Measurements from ENCODE around the gene PHLPP1. TPM values are rescaled to one million over a fixed set of nuclear protein-coding genes. Genes with fewer than 3 reads are reported as not detected.

PHLPP1 gene
- total and polyA plus RNA-seq, 2 of the 4 experiments (the other 2 are of a cell fraction), result 3.3 to 3.6 TPM

- Histone ChIP-seq H2AFZ (replicated peaks; ENCODE audit: low read length, poor library complexity) (no peak overlapping the region), H2AK5ac (ENCODE audit: low read depth, low read length) (no peak overlapping the region), H3K14ac (replicated peaks; ENCODE audit: low read depth, low read length) (no peak overlapping the region), H4K91ac (ENCODE audit: insufficient read depth, low read depth, low read length) (no peak overlapping the region), H3K4ac (ENCODE audit: low read depth, low read length) (no peak overlapping the region), H2BK120ac (ENCODE audit: low read depth, low read length) (no peak overlapping the region), H2BK15ac (ENCODE audit: low read depth, low read length) (no peak overlapping the region), H3K18ac (ENCODE audit: low read depth, low read length) (no peak overlapping the region), H3K27ac (ENCODE audit: insufficient read depth, low read length) (no peak overlapping the region), H3K56ac (ENCODE audit: extremely low read depth, insufficient read depth, low read length) (no peak overlapping the region), H3K36me3 (ENCODE audit: control insufficient read depth, insufficient read depth, low read length) (no peaks in the 10 kb centered on the region), H3K9me3 (ENCODE audit: control insufficient read depth, insufficient read depth, low read length) (no peaks in the 10 kb centered on the region; the same call in 1 of the 2 replicates), H3K79me1 (ENCODE audit: low read depth in 1 of 2, low read length in 2 of 2) (peaks cover 17 to 22% of the 10 kb centered on the region in 2 experiments), H3K4me1 (ENCODE audit: control insufficient read depth, insufficient read depth, low read length) (peaks cover 2% of the 10 kb centered on the region; the same call in 1 of the 2 replicates), H2BK5ac (ENCODE audit: low read depth, low read length, poor library complexity, severe bottlenecking) (no peak overlapping the region), H3K9ac (ENCODE audit: low read depth, low read length) (no peak overlapping the region), H4K5ac (ENCODE audit: low read depth, low read length) (no peak overlapping the region), H3K4me3 (ENCODE audit: insufficient read depth, low read depth, low read length) (no peak overlapping the region), H2BK20ac (ENCODE audit: low read depth, low read length) (no peak overlapping the region), H3K27me3 (ENCODE audit: control insufficient read depth, insufficient read depth, low read length) (no peaks in the 10 kb centered on the region), H4K20me1 (ENCODE audit: insufficient read depth, low read length) (no peaks in the 10 kb centered on the region), H2AK9ac (replicated peaks; ENCODE audit: low read depth, low read length, poor library complexity) (no peak overlapping the region), H3K9me1 (ENCODE audit: insufficient read depth, low read length) (no peaks in the 10 kb centered on the region), H4K8ac (ENCODE audit: low read depth in 2 of 2, low read length in 2 of 2) (no peak overlapping the region), H3K23ac (ENCODE audit: low read depth, low read length) (no peak overlapping the region), H3K4me2 (ENCODE audit: low read depth, low read length) (no peak overlapping the region)
- TF ChIP-seq BHLHE40 (IDR thresholded peaks at IDR 0.05; ENCODE audit: low read depth, low read length), result no peak
- TF ChIP-seq FOS (IDR thresholded peaks at IDR 0.05; ENCODE audit: low read depth, low read length), result no peak
- no peak for TF ChIP-seq SMC3 (IDR thresholded peaks at IDR 0.05; ENCODE audit: low read depth, low read length)
- TF ChIP-seq ELK1 (IDR thresholded peaks at IDR 0.05; ENCODE audit: borderline replicate concordance, low read depth, low read length), result no peak
- TF ChIP-seq RAD21 (IDR thresholded peaks at IDR 0.05; ENCODE audit: low read length), result no peak
- intact Hi-C loops (cut with micrococcal nuclease) (no loop called here), dilution Hi-C loops (cut with HindIII; ENCODE audit: low sequenced_read_pairs, unreplicated experiment) (no loop called here), in situ Hi-C loops (cut with MboI; ENCODE audit: low sequenced_read_pairs) (no loop called here)
- no TSS peak for BruUV-seq (replicated peaks)
- POLR2A ChIA-PET (ENCODE audit: unreplicated experiment), result no interaction called here
- ATAC-seq (ENCODE audit: low read depth) (no peak), DNase-seq (no peak)
- CTCF ChIA-PET, result no interaction called here
- no CpG with 5 or more reads among the region's 2 CpGs for WGBS, 2 experiments (ENCODE audit: extremely low coverage in 2 of 2, insufficient read length in 1 of 2)
Measured at GRCh38 chr18:62728254-62728653, 12.9 kb downstream of the PHLPP1 start.

Data from IMR-90 (cell line).